NT2/D1 (cell line): ENCODE data around the gene SAMD3.
"Not testable (repeated sequence)": the region's sequence is repeated elsewhere in the genome, so short reads cannot be mapped to it uniquely, and the experiment has no call there.

ENCODE experiments used
- DNase-seq: peaks from one replicate; pipeline ENCODE4 v3.0.0-alpha.2; 2011; ENCODE audit warnings: low read depth, low spot score
- H3K27me3 ChIP-seq: 2 replicates; pipeline ENCODE4 v1.6.0; 2011; ENCODE audit warnings: mild to moderate bottlenecking; ENCODE audit not compliant: insufficient read length, insufficient read depth
- H3K36me3 ChIP-seq: 2 replicates; pipeline ENCODE4 v1.6.1; 2011; ENCODE audit warnings: mild to moderate bottlenecking, low read length, mixed read lengths; ENCODE audit not compliant: insufficient read depth, insufficient read length
- H3K4me1 ChIP-seq: 2 replicates; pipeline ENCODE4 v1.5.1; 2011; ENCODE audit not compliant: insufficient read depth, insufficient read length
- H3K4me3 ChIP-seq: 2 replicates; pipeline ENCODE4 v1.5.1; 2011; ENCODE audit warnings: low read depth; ENCODE audit not compliant: insufficient read length
- H3K9ac ChIP-seq: 2 replicates; pipeline ENCODE4 v1.6.0; 2011; ENCODE audit warnings: low read depth; ENCODE audit not compliant: insufficient read length
- H3K9me3 ChIP-seq: 2 replicates; pipeline ENCODE4 v1.5.1; 2011; ENCODE audit warnings: mild to moderate bottlenecking, low read length; ENCODE audit not compliant: insufficient read depth
- SUZ12 ChIP-seq: IDR thresholded peaks from 2 replicates; pipeline ENCODE4 v1.6.1; 2011; ENCODE audit not compliant: insufficient read length, insufficient read depth; ENCODE audit errors: extremely low read depth
- YY1 ChIP-seq: IDR thresholded peaks from 2 replicates; pipeline ENCODE4 v1.6.1; 2011; ENCODE audit not compliant: insufficient read length, insufficient read depth
- ZNF274 ChIP-seq: IDR thresholded peaks from 2 replicates; pipeline ENCODE4 v1.6.1; 2011; ENCODE audit warnings: mild to moderate bottlenecking, low read depth, low read length

SAMD3 gene

DNA sequence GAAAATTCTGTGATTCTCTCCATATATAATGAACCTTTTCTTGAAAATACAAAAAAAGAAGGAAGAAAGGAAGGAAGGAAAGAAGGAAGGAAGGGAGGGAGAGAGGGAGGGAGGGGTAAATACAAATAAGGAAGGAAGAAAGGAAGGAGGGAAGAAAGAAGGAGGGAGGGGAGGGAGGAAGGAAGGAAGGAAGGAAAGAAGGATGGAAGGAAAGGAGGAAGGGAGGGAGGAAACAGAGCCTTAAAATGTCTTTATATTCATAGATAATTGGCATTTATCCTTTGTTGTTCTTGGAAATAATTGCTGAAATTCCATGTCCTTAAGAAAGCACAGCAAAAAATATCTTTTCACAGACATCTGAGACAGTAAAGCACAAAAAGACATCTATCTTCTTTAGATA lies 40.3 kb downstream of the SAMD3 start:
- Histone ChIP-seq H3K9ac (no peak overlapping the region), H3K4me1 (no peaks in the 10 kb centered on the region), H3K27me3 (no peaks in the 10 kb centered on the region), H3K9me3 (no peaks in the 10 kb centered on the region), H3K4me3 (no peak overlapping the region), H3K36me3 (no peaks in the 10 kb centered on the region)
- TF ChIP-seq SUZ12 (no peak), ZNF274 (no peak), YY1 (no peak)
- DNase-seq, result no peak

- no peak for TF ChIP-seq YY1
- TF ChIP-seq ZNF274, result no peak
- TF ChIP-seq SUZ12, result no peak
- no peak overlapping the region for H3K9ac ChIP-seq
- H3K4me1 ChIP-seq, result no peaks in the 10 kb centered on the region
- no peak for DNase-seq
- H3K27me3 ChIP-seq, result no peaks in the 10 kb centered on the region
- H3K4me3 ChIP-seq, result no peak overlapping the region
- no peaks in the 10 kb centered on the region for H3K36me3 ChIP-seq
- H3K9me3 ChIP-seq, result no peaks in the 10 kb centered on the region
Measured at GRCh38 chr6:130178692-130179091, 44.1 kb downstream of the SAMD3 start.

DNA sequence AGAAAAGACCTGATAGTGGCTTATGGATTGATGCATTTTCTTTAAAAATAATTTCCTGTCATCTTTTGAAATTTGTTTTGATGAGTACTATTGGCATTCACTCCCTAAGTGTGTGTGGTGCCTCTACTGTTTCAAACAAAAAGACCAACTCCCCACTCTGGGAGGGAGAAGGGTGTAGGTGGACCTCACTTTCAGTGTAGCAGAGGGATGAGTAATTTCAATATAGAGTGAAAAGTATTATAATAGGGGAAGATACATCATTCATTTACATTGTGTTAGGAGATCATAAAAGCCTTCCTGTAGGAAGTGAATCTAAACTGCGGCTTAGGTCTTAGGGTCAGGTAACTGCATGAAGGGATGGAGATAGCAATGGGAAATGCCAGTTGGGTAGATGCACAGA lies 46.4 kb downstream of the SAMD3 start:
- H3K9ac ChIP-seq, result no peak overlapping the region
- no peak for DNase-seq
- H3K4me3 ChIP-seq, result no peak overlapping the region
- TF ChIP-seq ZNF274 (no peak), SUZ12 (no peak), YY1 (no peak)
- no peaks in the 10 kb centered on the region for H3K4me1 ChIP-seq
- no peaks in the 10 kb centered on the region for H3K27me3 ChIP-seq
- no peaks in the 10 kb centered on the region for H3K36me3 ChIP-seq
- no peaks in the 10 kb centered on the region for H3K9me3 ChIP-seq

GRCh38 chr6:130173377-130174004 lies 49.3 kb downstream of the SAMD3 start:
- H3K27me3 ChIP-seq, H3K4me3 ChIP-seq, H3K4me1 ChIP-seq, H3K9me3 ChIP-seq, H3K36me3 ChIP-seq, H3K9ac ChIP-seq, DNase-seq: not testable (repeated sequence)

GRCh38 chr6:130170160-130170559 lies 52.6 kb downstream of the SAMD3 start:
- H3K36me3 ChIP-seq, result not testable (repeated sequence)

GRCh38 chr6:130167655-130168054 lies 55.1 kb downstream of the SAMD3 start:
- no peak for TF ChIP-seq SUZ12
- no peak for TF ChIP-seq YY1
- no peak for TF ChIP-seq ZNF274
- Histone ChIP-seq H3K9ac (no peak overlapping the region), H3K9me3 (no peaks in the 10 kb centered on the region), H3K36me3 (no peaks in the 10 kb centered on the region), H3K27me3 (no peaks in the 10 kb centered on the region), H3K4me3 (no peak overlapping the region), H3K4me1 (no peaks in the 10 kb centered on the region)
- no peak for DNase-seq

More at GRCh38 chr6:130170160-130170559, 52.6 kb downstream of the SAMD3 start:
- H3K9ac ChIP-seq, H3K27me3 ChIP-seq, H3K4me3 ChIP-seq, DNase-seq, H3K9me3 ChIP-seq, H3K4me1 ChIP-seq: not testable (repeated sequence)

DNA sequence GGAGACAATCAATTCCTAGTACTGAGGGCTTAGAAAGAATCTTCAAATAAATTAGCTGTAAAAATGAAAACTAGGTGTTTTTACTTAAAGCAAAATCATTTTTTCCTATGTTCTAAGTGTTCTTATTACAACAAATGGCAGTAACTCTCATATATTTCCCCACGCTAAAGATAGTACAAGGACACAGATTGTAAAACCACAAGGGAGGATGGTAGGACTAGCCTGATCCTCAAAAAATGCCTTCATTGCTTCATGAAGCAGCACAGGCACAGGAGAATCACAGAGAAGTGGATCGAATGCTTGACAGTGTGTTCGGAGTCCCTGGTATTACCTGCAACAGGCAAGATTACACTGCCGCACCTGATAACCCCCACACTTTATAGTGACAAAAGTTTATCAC lies 58.5 kb downstream of the SAMD3 start:
- H3K36me3 ChIP-seq, result no peaks in the 10 kb centered on the region
- no peaks in the 10 kb centered on the region for H3K4me1 ChIP-seq
- no peak for DNase-seq
- TF ChIP-seq YY1 (no peak), ZNF274 (no peak)
- no peaks in the 10 kb centered on the region for H3K27me3 ChIP-seq
- H3K4me3 ChIP-seq, result no peak overlapping the region
- no peak overlapping the region for H3K9ac ChIP-seq
- H3K9me3 ChIP-seq, result no peaks in the 10 kb centered on the region

DNA sequence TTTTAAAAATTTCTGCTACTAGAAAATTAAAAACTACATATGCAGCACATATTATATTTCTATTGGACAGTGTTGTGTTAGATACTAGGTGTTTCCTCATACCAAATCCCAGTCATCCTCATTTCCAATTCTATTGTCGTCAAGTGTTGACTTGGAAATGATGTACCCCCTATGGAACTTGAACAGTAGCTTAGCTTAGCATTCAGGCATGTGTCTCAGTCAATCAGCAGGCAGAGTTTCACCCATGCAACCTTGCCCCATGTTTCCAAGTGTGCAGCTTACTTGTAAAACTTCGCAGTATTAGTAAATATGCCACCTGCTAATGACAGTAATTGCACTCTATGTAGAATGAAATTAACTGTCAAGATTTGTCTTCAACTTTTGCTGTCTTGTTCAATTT lies 59.5 kb downstream of the SAMD3 start:
- Histone ChIP-seq H3K9me3 (peaks cover 9% of the 10 kb centered on the region), H3K27me3 (no peaks in the 10 kb centered on the region), H3K9ac (no peak overlapping the region), H3K36me3 (no peaks in the 10 kb centered on the region), H3K4me1 (no peaks in the 10 kb centered on the region), H3K4me3 (no peak overlapping the region)
- no peak for TF ChIP-seq ZNF274
- DNase-seq, result no peak
